Measurements from ENCODE around the gene PTPN1.

PTPN1 gene

GRCh38 chr20:50514750-50515149 lies 4.6 kb downstream of the PTPN1 start:
- DNase-seq, result no peak

GRCh38 chr20:50515471-50516106 lies 5.4 kb downstream of the PTPN1 start:
- no peak for DNase-seq

- no peak for DNase-seq
These were observed 6.2 kb downstream of the PTPN1 start for GRCh38 chr20:50516180-50516934.

GRCh38 chr20:50516935-50517816 lies 7.0 kb downstream of the PTPN1 start:
- no peak for DNase-seq

- no peak for DNase-seq
These were observed 7.6 kb downstream of the PTPN1 start for GRCh38 chr20:50517817-50518154.

- no peak for DNase-seq
These were observed 8.1 kb downstream of the PTPN1 start for GRCh38 chr20:50518270-50518721.

- DNase-seq, result no peak
These were observed 9.0 kb downstream of the PTPN1 start for GRCh38 chr20:50519036-50519762.

- peak; percentile 39 for DNase-seq
These were observed 10.2 kb downstream of the PTPN1 start for GRCh38 chr20:50520222-50520880.

GRCh38 chr20:50521221-50522052 lies 11.3 kb downstream of the PTPN1 start:
- DNase-seq, result no peak

- no peak for DNase-seq
These were observed 12.0 kb downstream of the PTPN1 start for GRCh38 chr20:50522053-50522674.

- no peak for DNase-seq
These were observed 13.5 kb downstream of the PTPN1 start for GRCh38 chr20:50523552-50524167.

- no peak for DNase-seq
These were observed 15.5 kb downstream of the PTPN1 start for GRCh38 chr20:50525681-50526080.

- no peak for DNase-seq
These were observed 16.3 kb downstream of the PTPN1 start for GRCh38 chr20:50526403-50526989.

- DNase-seq, result no peak
These were observed 17.0 kb downstream of the PTPN1 start for GRCh38 chr20:50527068-50527605.

GRCh38 chr20:50528129-50528528 lies 17.9 kb downstream of the PTPN1 start:
- DNase-seq, result no peak

GRCh38 chr20:50528804-50529351 lies 18.7 kb downstream of the PTPN1 start:
- no peak for DNase-seq

- no peak for DNase-seq
These were observed 22.0 kb downstream of the PTPN1 start for GRCh38 chr20:50532221-50532620.

GRCh38 chr20:50533061-50533460 lies 22.9 kb downstream of the PTPN1 start:
- DNase-seq, result no peak

GRCh38 chr20:50533464-50533863 lies 23.3 kb downstream of the PTPN1 start:
- no peak for DNase-seq
